Endothelial cell of umbilical vein (primary cell): ENCODE data around the gene ARNT2.

ENCODE experiments used
- CTCF ChIP-seq, 2 donors: IDR thresholded peaks; 1 replicate in 1 of 2; 2 replicates in 1 of 2; pipeline ENCODE4 v1.5.1; 2011; ENCODE audit warnings: low read length in 2 of 2, mild to moderate bottlenecking in 2 of 2, moderate library complexity in 2 of 2, control low read depth in 1 of 2, inconsistent platforms in 1 of 2, low read depth in 1 of 2; ENCODE audit not compliant: insufficient read depth in 1 of 2; ENCODE audit errors: extremely low read depth in 1 of 2
- EZH2 ChIP-seq: IDR thresholded peaks from 2 replicates; pipeline ENCODE4 v1.6.1; 2012; ENCODE audit warnings: borderline replicate concordance, low read depth, mild to moderate bottlenecking, moderate library complexity, low read length, inconsistent platforms; ENCODE audit not compliant: severe bottlenecking
- FOS ChIP-seq: IDR thresholded peaks from 2 replicates; pipeline ENCODE4 v1.6.1; 2011; ENCODE audit warnings: mild to moderate bottlenecking, low read length, moderate library complexity, borderline replicate concordance; ENCODE audit not compliant: insufficient read depth
- GATA2 ChIP-seq: IDR thresholded peaks from 2 replicates; pipeline ENCODE4 v1.7.0; 2011; ENCODE audit warnings: low read depth, mild to moderate bottlenecking, moderate library complexity, mixed read lengths, low read length; ENCODE audit not compliant: insufficient read length, insufficient read depth
- JUN ChIP-seq: IDR thresholded peaks from 2 replicates; pipeline ENCODE4 v1.6.1; 2011; ENCODE audit warnings: borderline replicate concordance, low read depth; ENCODE audit not compliant: insufficient read length, insufficient read depth
- MAX ChIP-seq: IDR thresholded peaks from 2 replicates; pipeline ENCODE4 v1.6.1; 2011; ENCODE audit not compliant: insufficient read depth, insufficient read length
- MYC ChIP-seq: IDR thresholded peaks from one replicate; pipeline ENCODE4 v1.6.1; 2011; ENCODE audit warnings: mild to moderate bottlenecking, low read depth, low read length
- POLR2A ChIP-seq: IDR thresholded peaks from 2 replicates; pipeline ENCODE4 v1.6.1; 2012; ENCODE audit warnings: low read depth, mild to moderate bottlenecking, control low read depth, low read length
- POLR2AphosphoS5 ChIP-seq: IDR thresholded peaks from 2 replicates; pipeline ENCODE4 v1.6.1; 2012; ENCODE audit warnings: low read depth, mild to moderate bottlenecking, control low read depth, low read length, moderate library complexity; ENCODE audit not compliant: insufficient read depth

GRCh38 chr15:80645494-80646065 lies 241.4 kb downstream of the ARNT2 start:
- no peak for TF ChIP-seq FOS
- TF ChIP-seq CTCF (IDR thresholded peaks at IDR 0.05; ENCODE audit: extremely low read depth in 1 of 2, insufficient read depth in 1 of 2, low read depth in 1 of 2, low read length in 2 of 2): no peak
- no peak for TF ChIP-seq JUN
- no peak for TF ChIP-seq POLR2AphosphoS5
- TF ChIP-seq EZH2: no peak
- no peak for TF ChIP-seq POLR2A
- no peak for TF ChIP-seq MYC
- no peak for TF ChIP-seq MAX
- TF ChIP-seq GATA2: no peak
